ENCODE measurements around the gene PHF1.

The PHF1 gene

GRCh38 chr6:33431880-33432541 is 21.2 kb downstream of the PHF1 start:
- DNase-seq (ENCODE audit: low read depth): no peak

DNA sequence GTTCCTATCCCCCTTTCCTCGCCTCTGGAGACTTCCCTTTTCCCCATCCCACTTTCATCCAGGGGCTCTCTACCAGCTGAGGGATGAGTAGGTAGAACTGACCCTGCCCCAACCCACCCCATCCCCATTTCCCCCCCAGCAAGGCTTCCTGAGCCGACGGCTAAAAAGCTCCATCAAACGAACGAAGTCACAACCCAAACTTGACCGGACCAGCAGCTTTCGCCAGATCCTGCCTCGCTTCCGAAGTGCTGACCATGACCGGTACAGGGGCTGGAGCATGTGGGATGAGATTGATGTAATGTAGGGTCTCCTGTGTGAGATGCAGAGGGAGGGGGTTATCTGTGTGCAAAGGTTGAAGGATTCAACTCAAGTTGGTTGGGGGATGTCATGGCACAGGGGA is 21.7 kb downstream of the PHF1 start:
- DNase-seq (ENCODE audit: low read depth): no peak

GRCh38 chr6:33433001-33433543 is 22.3 kb downstream of the PHF1 start:
- DNase-seq (ENCODE audit: low read depth): no peak

GRCh38 chr6:33433544-33434191 is 22.9 kb downstream of the PHF1 start:
- DNase-seq (ENCODE audit: low read depth): no peak

- no peak for DNase-seq (ENCODE audit: low read depth)
Observed at GRCh38 chr6:33434961-33435360, 24.1 kb downstream of the PHF1 start.

DNA sequence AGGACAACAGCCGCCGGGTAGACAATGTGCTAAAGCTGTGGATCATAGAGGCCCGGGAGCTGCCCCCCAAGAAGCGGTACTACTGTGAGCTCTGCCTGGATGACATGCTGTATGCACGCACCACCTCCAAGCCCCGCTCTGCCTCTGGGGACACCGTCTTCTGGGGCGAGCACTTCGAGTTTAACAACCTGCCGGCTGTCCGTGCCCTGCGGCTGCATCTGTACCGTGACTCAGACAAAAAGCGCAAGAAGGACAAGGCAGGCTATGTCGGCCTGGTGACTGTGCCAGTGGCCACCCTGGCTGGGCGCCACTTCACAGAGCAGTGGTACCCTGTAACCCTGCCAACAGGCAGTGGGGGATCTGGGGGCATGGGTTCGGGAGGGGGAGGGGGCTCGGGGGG is 26.9 kb downstream of the PHF1 start:
- no peak for DNase-seq (ENCODE audit: low read depth)

DNA sequence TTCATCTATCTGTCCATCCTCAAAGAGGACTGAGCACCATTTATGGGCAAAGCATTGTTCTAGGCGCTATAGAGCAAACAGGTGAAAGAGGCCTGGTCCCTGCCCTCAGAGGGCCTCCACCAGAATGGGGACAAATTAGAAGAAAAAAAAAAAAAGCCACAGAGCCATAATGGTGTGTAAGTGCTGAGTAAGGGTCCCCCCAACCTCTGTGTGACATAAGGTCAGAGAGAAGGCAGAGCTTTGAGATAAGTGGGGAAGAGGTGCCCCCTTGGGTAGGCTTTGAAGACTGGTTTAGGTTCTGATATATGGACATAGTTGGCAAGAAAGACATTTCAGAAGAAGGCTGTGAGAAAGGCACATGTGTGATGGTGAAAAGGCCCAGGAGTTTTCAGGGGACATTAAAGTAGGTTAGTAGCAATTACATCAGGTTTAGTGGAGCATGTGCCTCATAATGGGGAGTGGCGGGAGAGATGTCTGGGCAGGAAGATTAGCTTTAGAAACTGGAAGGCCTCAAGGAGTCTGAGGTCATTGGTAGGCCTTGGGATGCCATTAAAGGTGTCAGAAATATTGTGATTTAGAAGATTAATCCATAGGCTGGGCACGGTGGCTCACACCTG is 28.3 kb downstream of the PHF1 start:
- no peak for DNase-seq (ENCODE audit: low read depth)

GRCh38 chr6:33439956-33440648 is 29.3 kb downstream of the PHF1 start:
- DNase-seq (ENCODE audit: low read depth): no peak

DNA sequence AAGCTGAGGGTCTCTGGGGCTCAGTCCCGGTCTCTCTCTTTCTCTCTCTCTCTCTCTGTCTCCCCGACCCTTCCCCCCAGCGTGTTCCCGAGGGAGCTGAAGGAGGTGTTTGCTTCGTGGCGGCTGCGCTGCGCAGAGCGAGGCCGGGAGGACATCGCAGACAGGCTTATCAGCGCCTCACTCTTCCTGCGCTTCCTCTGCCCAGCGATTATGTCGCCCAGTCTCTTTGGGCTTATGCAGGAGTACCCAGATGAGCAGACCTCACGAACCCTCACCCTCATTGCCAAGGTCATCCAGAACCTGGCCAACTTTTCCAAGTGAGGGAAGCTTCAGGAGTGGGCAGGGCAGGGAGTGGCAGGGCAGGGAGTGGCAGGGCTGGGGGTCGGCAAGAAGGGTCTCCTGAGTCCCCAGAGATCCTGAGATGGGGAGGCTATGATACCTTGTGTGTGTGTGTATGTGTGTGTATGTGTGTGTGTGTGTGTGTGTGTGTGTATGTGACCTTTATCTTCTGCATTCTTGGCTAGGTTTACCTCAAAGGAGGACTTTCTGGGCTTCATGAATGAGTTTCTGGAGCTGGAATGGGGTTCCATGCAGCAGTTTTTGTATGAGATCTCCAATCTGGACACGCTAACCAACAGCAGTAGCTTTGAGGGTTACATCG is 30.0 kb downstream of the PHF1 start:
- DNase-seq (ENCODE audit: low read depth): no peak

- DNase-seq (ENCODE audit: low read depth): no peak
Observed at GRCh38 chr6:33441457-33441856, 30.6 kb downstream of the PHF1 start.

DNA sequence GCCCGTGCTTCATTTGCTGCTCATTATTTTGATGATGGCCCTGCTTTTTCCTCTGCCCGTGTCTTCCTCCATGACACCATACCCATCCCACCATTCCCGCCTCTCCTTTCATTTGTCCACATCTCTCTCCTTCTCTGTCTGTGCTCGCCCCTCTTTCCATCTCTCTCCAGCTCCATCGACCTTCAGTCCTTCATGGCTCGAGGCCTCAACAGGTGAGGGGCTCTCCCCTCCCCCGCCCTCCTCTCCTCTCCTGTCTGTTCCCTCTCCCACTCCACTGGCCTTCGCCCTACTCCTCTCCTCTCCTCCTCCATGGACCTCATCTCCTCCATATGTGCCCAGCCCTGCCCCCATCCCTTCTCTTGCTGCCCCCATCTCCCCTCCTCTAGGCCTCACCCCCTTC is 31.5 kb downstream of the PHF1 start:
- DNase-seq (ENCODE audit: low read depth): no peak

GRCh38 chr6:33443025-33443424 is 32.2 kb downstream of the PHF1 start:
- no peak for DNase-seq (ENCODE audit: low read depth)

- no peak for DNase-seq (ENCODE audit: low read depth)
Observed at GRCh38 chr6:33443619-33444504, 33.0 kb downstream of the PHF1 start.

DNA sequence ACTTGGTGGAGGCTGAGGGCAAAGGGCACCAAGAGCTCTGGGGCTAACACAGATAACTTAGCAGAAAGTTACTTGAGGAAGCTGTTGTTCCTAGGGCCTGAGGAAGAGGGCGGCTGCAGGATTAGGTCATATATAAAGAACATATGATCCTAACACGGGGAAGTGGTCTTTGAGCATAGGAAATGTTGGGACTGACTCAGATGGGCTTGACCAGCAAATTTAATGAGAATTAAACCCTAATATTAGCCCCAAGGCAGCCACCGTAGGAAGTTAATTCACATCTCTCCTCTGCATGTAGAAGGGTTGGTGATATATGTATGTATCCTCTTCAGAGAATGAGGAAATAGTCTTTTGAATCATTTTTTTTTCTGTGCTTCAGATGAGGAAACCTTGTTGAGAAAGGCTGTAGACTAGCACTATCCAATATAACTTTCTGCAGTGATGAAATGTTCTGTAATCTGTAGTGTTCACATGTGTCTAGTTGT is 34.3 kb downstream of the PHF1 start:
- DNase-seq (ENCODE audit: low read depth): no peak

DNA sequence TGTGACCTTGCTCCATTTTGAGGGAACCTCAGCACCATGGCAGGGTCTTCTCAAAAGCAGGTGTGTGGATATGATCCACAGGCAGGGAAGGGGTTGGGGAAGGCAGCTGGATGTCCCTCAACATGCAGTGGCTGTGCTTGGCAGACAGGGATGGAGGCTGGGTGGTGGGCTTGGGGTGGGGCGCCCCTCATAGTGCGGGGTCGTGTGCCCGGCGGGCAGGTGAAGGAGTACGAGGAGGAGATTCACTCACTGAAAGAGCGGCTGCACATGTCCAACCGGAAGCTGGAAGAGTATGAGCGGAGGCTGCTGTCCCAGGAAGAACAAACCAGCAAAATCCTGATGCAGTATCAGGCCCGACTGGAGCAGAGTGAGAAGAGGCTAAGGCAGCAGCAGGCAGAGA is 35.5 kb downstream of the PHF1 start:
- DNase-seq (ENCODE audit: low read depth): no peak

DNA sequence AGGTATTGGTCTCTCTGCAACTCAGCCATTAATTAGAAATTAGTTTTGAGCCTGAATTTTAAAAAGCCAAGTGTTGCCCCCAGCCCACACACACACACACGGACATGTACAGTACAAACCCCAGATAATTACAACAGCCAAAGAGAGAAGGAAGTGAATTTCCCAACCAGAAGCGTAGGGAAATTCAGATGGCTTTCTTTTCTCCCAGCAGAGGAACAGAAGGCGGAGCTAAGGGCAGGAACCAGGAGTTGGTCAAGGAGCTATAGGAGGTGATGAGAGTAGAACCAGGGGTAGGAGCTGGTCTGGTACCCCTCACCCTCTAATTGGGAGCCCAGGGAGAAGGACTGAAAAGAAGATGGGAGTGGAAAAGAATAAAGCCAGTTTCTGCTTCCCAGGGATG is 39.6 kb downstream of the PHF1 start:
- no peak for DNase-seq (ENCODE audit: low read depth)

GRCh38 chr6:33451606-33452005 is 40.8 kb downstream of the PHF1 start:
- no peak for DNase-seq (ENCODE audit: low read depth)

GRCh38 chr6:33452496-33452895 is 41.7 kb downstream of the PHF1 start:
- no peak for DNase-seq (ENCODE audit: low read depth)

DNA sequence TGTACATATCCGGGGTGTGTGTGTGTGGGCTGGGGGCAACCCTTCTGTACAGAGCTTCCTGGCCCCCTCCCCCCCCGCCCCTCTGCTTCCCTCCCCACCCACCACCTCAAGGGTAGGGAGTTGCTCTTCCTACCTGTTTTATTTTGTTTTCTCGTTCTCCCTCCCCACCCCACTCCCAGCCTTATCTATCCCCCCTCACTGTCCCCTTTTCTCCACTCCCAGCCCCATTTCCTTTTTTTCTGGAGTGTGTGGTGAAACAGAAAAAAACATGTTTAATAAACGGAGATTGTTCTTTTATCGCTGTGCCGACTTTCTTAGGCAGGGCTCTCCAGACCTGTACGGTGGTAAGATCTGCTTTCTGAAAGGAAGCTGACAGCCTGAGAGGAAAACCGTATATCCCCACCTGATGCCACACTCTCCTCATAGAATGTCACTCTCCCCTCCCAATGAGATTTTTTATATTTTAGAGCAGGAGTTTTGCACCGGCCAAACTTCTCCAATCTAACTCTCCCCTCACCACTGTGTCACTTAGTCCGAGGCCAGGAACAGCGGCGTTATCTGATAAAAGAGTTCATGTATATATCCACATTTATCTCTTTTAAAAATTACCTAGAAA is 42.7 kb downstream of the PHF1 start:
- no peak for DNase-seq (ENCODE audit: low read depth)
